ENCODE results near the gene BEST3. TPM values are rescaled to one million over a fixed set of nuclear protein-coding genes. Genes with fewer than 3 reads are reported as not detected.

BEST3 gene
- total RNA-seq, 1 donor from 2014 or later = not detected

GRCh38 chr12:69688021-69688420, 11.1 kb downstream of the BEST3 start:
- no peak for TF ChIP-seq CTCF (IDR thresholded peaks at IDR 0.05; ENCODE audit: partially characterized antibody, unreplicated experiment)
- no peak overlapping the region for H3K27ac Mint-ChIP-seq (ENCODE audit: unreplicated experiment)
- H3K4me3 Mint-ChIP-seq (ENCODE audit: unreplicated experiment) = no peak overlapping the region
- H3K4me1 Mint-ChIP-seq (ENCODE audit: low read depth, unreplicated experiment) = no peaks in the 10 kb centered on the region
- H3K9me3 Mint-ChIP-seq (ENCODE audit: unreplicated experiment) = no peaks in the 10 kb centered on the region
- DNase-seq = no peak
- no peaks in the 10 kb centered on the region for H3K36me3 Mint-ChIP-seq (ENCODE audit: unreplicated experiment)
- H3K27me3 Mint-ChIP-seq (ENCODE audit: unreplicated experiment) = no peaks in the 10 kb centered on the region

GRCh38 chr12:69687390-69687789, 11.7 kb downstream of the BEST3 start:
- no peaks in the 10 kb centered on the region for H3K36me3 Mint-ChIP-seq (ENCODE audit: unreplicated experiment)
- no peak for DNase-seq
- no peaks in the 10 kb centered on the region for H3K9me3 Mint-ChIP-seq (ENCODE audit: unreplicated experiment)
- H3K4me1 Mint-ChIP-seq (ENCODE audit: low read depth, unreplicated experiment) = no peaks in the 10 kb centered on the region
- no peak for TF ChIP-seq CTCF (IDR thresholded peaks at IDR 0.05; ENCODE audit: partially characterized antibody, unreplicated experiment)
- H3K27ac Mint-ChIP-seq (ENCODE audit: unreplicated experiment) = no peak overlapping the region
- H3K27me3 Mint-ChIP-seq (ENCODE audit: unreplicated experiment) = no peaks in the 10 kb centered on the region
- H3K4me3 Mint-ChIP-seq (ENCODE audit: unreplicated experiment) = no peak overlapping the region

- H3K27me3 Mint-ChIP-seq (ENCODE audit: unreplicated experiment) = no peaks in the 10 kb centered on the region
- no peaks in the 10 kb centered on the region for H3K4me1 Mint-ChIP-seq (ENCODE audit: low read depth, unreplicated experiment)
- no peak for DNase-seq
- TF ChIP-seq CTCF (IDR thresholded peaks at IDR 0.05; ENCODE audit: partially characterized antibody, unreplicated experiment) = no peak
- H3K36me3 Mint-ChIP-seq (ENCODE audit: unreplicated experiment) = no peaks in the 10 kb centered on the region
- H3K27ac Mint-ChIP-seq (ENCODE audit: unreplicated experiment) = no peak overlapping the region
- no peaks in the 10 kb centered on the region for H3K9me3 Mint-ChIP-seq (ENCODE audit: unreplicated experiment)
- H3K4me3 Mint-ChIP-seq (ENCODE audit: unreplicated experiment) = no peak overlapping the region
Observed at GRCh38 chr12:69686731-69687130, 12.4 kb downstream of the BEST3 start.

GRCh38 chr12:69685810-69686209, 13.3 kb downstream of the BEST3 start:
- Mint-ChIP-seq H3K9me3 (ENCODE audit: unreplicated experiment) (no peaks in the 10 kb centered on the region), H3K27me3 (ENCODE audit: unreplicated experiment) (no peaks in the 10 kb centered on the region), H3K4me1 (ENCODE audit: low read depth, unreplicated experiment) (no peaks in the 10 kb centered on the region), H3K36me3 (ENCODE audit: unreplicated experiment) (no peaks in the 10 kb centered on the region), H3K27ac (ENCODE audit: unreplicated experiment) (no peak overlapping the region), H3K4me3 (ENCODE audit: unreplicated experiment) (no peak overlapping the region)
- DNase-seq = no peak
- TF ChIP-seq CTCF (IDR thresholded peaks at IDR 0.05; ENCODE audit: partially characterized antibody, unreplicated experiment) = no peak

GRCh38 chr12:69684466-69684865, 14.6 kb downstream of the BEST3 start:
- Mint-ChIP-seq H3K27ac (ENCODE audit: unreplicated experiment) (no peak overlapping the region), H3K4me3 (ENCODE audit: unreplicated experiment) (no peak overlapping the region), H3K9me3 (ENCODE audit: unreplicated experiment) (no peaks in the 10 kb centered on the region), H3K36me3 (ENCODE audit: unreplicated experiment) (no peaks in the 10 kb centered on the region), H3K27me3 (ENCODE audit: unreplicated experiment) (no peaks in the 10 kb centered on the region), H3K4me1 (ENCODE audit: low read depth, unreplicated experiment) (no peaks in the 10 kb centered on the region)
- no peak for DNase-seq
- no peak for TF ChIP-seq CTCF (IDR thresholded peaks at IDR 0.05; ENCODE audit: partially characterized antibody, unreplicated experiment)
